OCI-LY1 (cell line): ENCODE measurements around the gene SELENOO.
A peak's percentile ranks its signal among the peaks of the same experiment; 100 is the strongest.

Experiments
- H2AFZ ChIP-seq: fragments of 200-600 bp; sonication (generic), shearing (Covaris generic); 2 replicates; pipeline ENCODE4 v1.6.0; 2014; ENCODE audit warnings: antibody characterized with exemption, mild to moderate bottlenecking, low read length
- H3F3A ChIP-seq: fragments of 200-600 bp; sonication (generic), shearing (Covaris generic); 2 replicates; pipeline ENCODE4 v1.6.0; 2014; ENCODE audit warnings: mild to moderate bottlenecking, antibody characterized with exemption, low read length, moderate library complexity; ENCODE audit not compliant: insufficient read depth
- H3K27ac ChIP-seq: fragments of 200-600 bp; sonication (generic); 2 replicates; pipeline ENCODE4 v1.5.1; 2014; ENCODE audit warnings: low read length, mixed run types, mild to moderate bottlenecking, low read depth; ENCODE audit not compliant: poor library complexity, severe bottlenecking
- H3K27me3 ChIP-seq: fragments of 200-600 bp; sonication (generic); 2 replicates; pipeline ENCODE4 v1.6.0; 2014; ENCODE audit warnings: antibody characterized with exemption, mild to moderate bottlenecking, low read length, moderate library complexity; ENCODE audit not compliant: insufficient read depth
- H3K36me3 ChIP-seq: fragments of 200-600 bp; sonication (generic); 2 replicates; pipeline ENCODE4 v1.6.1; 2014; ENCODE audit warnings: mild to moderate bottlenecking, antibody characterized with exemption, low read length, moderate library complexity, mixed read lengths; ENCODE audit not compliant: insufficient read depth
- H3K4me1 ChIP-seq: fragments of 200-600 bp; sonication (generic); 2 replicates; pipeline ENCODE4 v1.5.1; 2014; ENCODE audit warnings: mild to moderate bottlenecking, low read length, moderate library complexity; ENCODE audit not compliant: insufficient read depth, severe bottlenecking
- H3K4me2 ChIP-seq: fragments of 200-600 bp; sonication (generic), shearing (Covaris generic); 2 replicates; pipeline ENCODE4 v1.6.1; 2014; ENCODE audit warnings: low read length
- H3K4me3 ChIP-seq: fragments of 200-600 bp; sonication (generic); 2 replicates; pipeline ENCODE4 v1.5.1; 2014; ENCODE audit warnings: low read length, low read depth, mild to moderate bottlenecking, mixed read lengths; ENCODE audit not compliant: poor library complexity, severe bottlenecking
- H3K79me2 ChIP-seq: fragments of 200-600 bp; shearing (Covaris generic); 2 replicates; pipeline ENCODE4 v1.6.1; 2016; ENCODE audit warnings: mixed run types, low read length, mixed read lengths; ENCODE audit not compliant: insufficient read depth
- H3K9ac ChIP-seq: fragments of 200-600 bp; sonication (generic), shearing (Covaris generic); 2 replicates; pipeline ENCODE4 v1.6.1; 2014; ENCODE audit warnings: mild to moderate bottlenecking, low read length, mixed read lengths
- H3K9me2 ChIP-seq: fragments of 200-600 bp; sonication (generic), shearing (Covaris generic); 2 replicates; pipeline ENCODE4 v1.6.1; 2014; ENCODE audit warnings: low read depth, mild to moderate bottlenecking, low read length, mixed read lengths
- H3K9me3 ChIP-seq: fragments of 200-600 bp; shearing (Covaris generic); 2 replicates; pipeline ENCODE4 v1.6.1; 2014; ENCODE audit warnings: low read length, mixed read lengths
- H4K20me1 ChIP-seq: fragments of 200-600 bp; sonication (generic), shearing (Covaris generic); 2 replicates; pipeline ENCODE4 v1.6.0; 2016; ENCODE audit warnings: mild to moderate bottlenecking, low read length; ENCODE audit not compliant: insufficient read depth
- CTCF ChIP-seq: fragments of 200-600 bp; sonication (generic), shearing (Covaris generic); IDR thresholded peaks from 2 replicates; pipeline ENCODE4 v1.5.1; 2017; ENCODE audit warnings: mild to moderate bottlenecking, antibody characterized with exemption, low read length, moderate library complexity, mixed read lengths
- EZH2 ChIP-seq: fragments of 200-600 bp; sonication (generic), shearing (Covaris generic); IDR thresholded peaks from 2 replicates; pipeline ENCODE4 v1.8.0; 2017; ENCODE audit warnings: borderline replicate concordance, mixed run types, mild to moderate bottlenecking, antibody characterized with exemption, low read length, moderate library complexity, mixed read lengths

SELENOO gene

GRCh38 chr22:50217543-50218152 is 16.8 kb downstream of the SELENOO start:
- peaks cover 98% of the 10 kb centered on the region for H3K36me3 ChIP-seq

GRCh38 chr22:50218153-50218995 is 17.6 kb downstream of the SELENOO start:
- no peak overlapping the region for H3K4me3 ChIP-seq
- H3K27ac ChIP-seq: peak overlapping the region; percentile 47
- H2AFZ ChIP-seq: no peak overlapping the region
- no peaks in the 10 kb centered on the region for H3K9me2 ChIP-seq
- TF ChIP-seq CTCF (no peak), EZH2 (no peak)
- no peaks in the 10 kb centered on the region for H4K20me1 ChIP-seq
- no peaks in the 10 kb centered on the region for H3K27me3 ChIP-seq
- H3K4me1 ChIP-seq: no peaks in the 10 kb centered on the region
- peaks cover 97% of the 10 kb centered on the region for H3K36me3 ChIP-seq
- H3K79me2 ChIP-seq: no peaks in the 10 kb centered on the region
- H3K9me3 ChIP-seq: no peaks in the 10 kb centered on the region
- no peak overlapping the region for H3K4me2 ChIP-seq
- H3K9ac ChIP-seq: no peak overlapping the region
- no peaks in the 10 kb centered on the region for H3F3A ChIP-seq

More at GRCh38 chr22:50217543-50218152, 16.8 kb downstream of the SELENOO start:
- no peak for TF ChIP-seq EZH2
- no peak for TF ChIP-seq CTCF
- Histone ChIP-seq H3K4me1 (no peaks in the 10 kb centered on the region), H3K4me3 (no peak overlapping the region), H3K27ac (peak overlapping the region; percentile 47), H3F3A (no peaks in the 10 kb centered on the region), H4K20me1 (no peaks in the 10 kb centered on the region), H3K9me3 (no peaks in the 10 kb centered on the region), H3K79me2 (no peaks in the 10 kb centered on the region; the same call in 1 of the 2 replicates), H3K27me3 (no peaks in the 10 kb centered on the region), H2AFZ (no peak overlapping the region), H3K9me2 (no peaks in the 10 kb centered on the region), H3K4me2 (no peak overlapping the region), H3K9ac (no peak overlapping the region)

DNA sequence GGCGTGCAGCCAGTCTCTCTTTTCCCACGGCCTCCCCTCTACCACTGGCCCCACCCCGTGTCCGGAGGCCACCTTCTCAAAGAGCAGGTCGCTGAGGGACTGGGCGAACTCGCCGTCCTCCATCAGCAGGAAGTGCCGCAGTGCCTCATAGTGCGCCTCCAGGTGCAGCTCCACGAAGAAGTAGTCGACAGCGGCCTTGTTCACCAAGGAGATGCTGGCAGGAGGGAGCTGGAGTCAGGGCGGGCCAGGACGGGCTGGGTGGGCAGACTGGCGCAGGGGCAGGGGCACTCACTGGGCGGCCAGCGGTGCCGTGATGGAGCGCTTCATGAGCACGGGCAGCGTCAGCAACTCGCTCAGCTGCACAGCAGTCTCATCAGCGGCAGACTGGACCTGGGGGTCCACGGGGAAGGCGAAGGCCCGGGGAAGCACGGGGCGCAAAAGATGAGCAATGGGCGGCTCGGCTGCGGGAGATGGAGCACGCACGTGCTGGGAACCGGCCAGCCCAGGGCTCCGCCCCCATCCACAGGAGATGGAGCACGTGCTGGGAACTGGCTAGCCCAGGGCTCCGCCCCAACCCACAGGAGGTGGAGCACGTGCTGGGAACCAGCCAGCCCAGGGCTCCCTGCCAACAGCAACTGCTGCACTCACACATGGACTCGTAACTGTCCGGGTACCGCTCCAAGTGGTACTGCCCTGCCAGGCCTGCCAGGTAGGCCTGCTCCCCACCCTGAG is 18.4 kb downstream of the SELENOO start:
- no peaks in the 10 kb centered on the region for H3K9me2 ChIP-seq
- no peaks in the 10 kb centered on the region for H3K9me3 ChIP-seq
- no peak overlapping the region for H3K27ac ChIP-seq
- no peak for TF ChIP-seq EZH2
- no peak for TF ChIP-seq CTCF
- peaks cover 95% of the 10 kb centered on the region for H3K36me3 ChIP-seq
- no peaks in the 10 kb centered on the region for H4K20me1 ChIP-seq
- H3K9ac ChIP-seq: no peak overlapping the region
- H2AFZ ChIP-seq: no peak overlapping the region
- no peaks in the 10 kb centered on the region for H3K4me1 ChIP-seq
- H3K79me2 ChIP-seq: no peaks in the 10 kb centered on the region
- no peaks in the 10 kb centered on the region for H3F3A ChIP-seq
- H3K4me2 ChIP-seq: no peak overlapping the region
- no peaks in the 10 kb centered on the region for H3K27me3 ChIP-seq
- H3K4me3 ChIP-seq: no peak overlapping the region
